HL-60 (cell line): Measurements from ENCODE around the gene RASAL3.

Experiments
- GABPA ChIP-seq: IDR thresholded peaks from 2 replicates; pipeline ENCODE4 v1.6.1; 2012; ENCODE audit warnings: low read depth
- POLR2AphosphoS5 ChIP-seq: IDR thresholded peaks from 2 replicates; pipeline ENCODE4 v1.6.1; 2012; ENCODE audit warnings: low read depth
- SPI1 ChIP-seq: IDR thresholded peaks from 2 replicates; pipeline ENCODE4 v1.6.1; 2012; ENCODE audit warnings: low read depth, mild to moderate bottlenecking, borderline replicate concordance
- TF ChIP-seq, protein P1 (sequence below): IDR thresholded peaks from one replicate; pipeline ENCODE4 v1.5.1; 2011; ENCODE audit warnings: low read length, control low read depth, inconsistent platforms; ENCODE audit not compliant: insufficient read depth
- TF ChIP-seq, protein P2 (sequence below): IDR thresholded peaks from 2 replicates; pipeline ENCODE4 v1.6.1; 2012; ENCODE audit warnings: low read depth; ENCODE audit not compliant: insufficient replicate concordance

- TF ChIP-seq, protein P1, sequence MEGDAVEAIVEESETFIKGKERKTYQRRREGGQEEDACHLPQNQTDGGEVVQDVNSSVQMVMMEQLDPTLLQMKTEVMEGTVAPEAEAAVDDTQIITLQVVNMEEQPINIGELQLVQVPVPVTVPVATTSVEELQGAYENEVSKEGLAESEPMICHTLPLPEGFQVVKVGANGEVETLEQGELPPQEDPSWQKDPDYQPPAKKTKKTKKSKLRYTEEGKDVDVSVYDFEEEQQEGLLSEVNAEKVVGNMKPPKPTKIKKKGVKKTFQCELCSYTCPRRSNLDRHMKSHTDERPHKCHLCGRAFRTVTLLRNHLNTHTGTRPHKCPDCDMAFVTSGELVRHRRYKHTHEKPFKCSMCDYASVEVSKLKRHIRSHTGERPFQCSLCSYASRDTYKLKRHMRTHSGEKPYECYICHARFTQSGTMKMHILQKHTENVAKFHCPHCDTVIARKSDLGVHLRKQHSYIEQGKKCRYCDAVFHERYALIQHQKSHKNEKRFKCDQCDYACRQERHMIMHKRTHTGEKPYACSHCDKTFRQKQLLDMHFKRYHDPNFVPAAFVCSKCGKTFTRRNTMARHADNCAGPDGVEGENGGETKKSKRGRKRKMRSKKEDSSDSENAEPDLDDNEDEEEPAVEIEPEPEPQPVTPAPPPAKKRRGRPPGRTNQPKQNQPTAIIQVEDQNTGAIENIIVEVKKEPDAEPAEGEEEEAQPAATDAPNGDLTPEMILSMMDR, result no peak
- TF ChIP-seq, protein P2, sequence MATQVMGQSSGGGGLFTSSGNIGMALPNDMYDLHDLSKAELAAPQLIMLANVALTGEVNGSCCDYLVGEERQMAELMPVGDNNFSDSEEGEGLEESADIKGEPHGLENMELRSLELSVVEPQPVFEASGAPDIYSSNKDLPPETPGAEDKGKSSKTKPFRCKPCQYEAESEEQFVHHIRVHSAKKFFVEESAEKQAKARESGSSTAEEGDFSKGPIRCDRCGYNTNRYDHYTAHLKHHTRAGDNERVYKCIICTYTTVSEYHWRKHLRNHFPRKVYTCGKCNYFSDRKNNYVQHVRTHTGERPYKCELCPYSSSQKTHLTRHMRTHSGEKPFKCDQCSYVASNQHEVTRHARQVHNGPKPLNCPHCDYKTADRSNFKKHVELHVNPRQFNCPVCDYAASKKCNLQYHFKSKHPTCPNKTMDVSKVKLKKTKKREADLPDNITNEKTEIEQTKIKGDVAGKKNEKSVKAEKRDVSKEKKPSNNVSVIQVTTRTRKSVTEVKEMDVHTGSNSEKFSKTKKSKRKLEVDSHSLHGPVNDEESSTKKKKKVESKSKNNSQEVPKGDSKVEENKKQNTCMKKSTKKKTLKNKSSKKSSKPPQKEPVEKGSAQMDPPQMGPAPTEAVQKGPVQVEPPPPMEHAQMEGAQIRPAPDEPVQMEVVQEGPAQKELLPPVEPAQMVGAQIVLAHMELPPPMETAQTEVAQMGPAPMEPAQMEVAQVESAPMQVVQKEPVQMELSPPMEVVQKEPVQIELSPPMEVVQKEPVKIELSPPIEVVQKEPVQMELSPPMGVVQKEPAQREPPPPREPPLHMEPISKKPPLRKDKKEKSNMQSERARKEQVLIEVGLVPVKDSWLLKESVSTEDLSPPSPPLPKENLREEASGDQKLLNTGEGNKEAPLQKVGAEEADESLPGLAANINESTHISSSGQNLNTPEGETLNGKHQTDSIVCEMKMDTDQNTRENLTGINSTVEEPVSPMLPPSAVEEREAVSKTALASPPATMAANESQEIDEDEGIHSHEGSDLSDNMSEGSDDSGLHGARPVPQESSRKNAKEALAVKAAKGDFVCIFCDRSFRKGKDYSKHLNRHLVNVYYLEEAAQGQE, result no peak
- TF ChIP-seq SPI1 (peak; percentile 7; the same call in 1 of the 2 replicates), POLR2AphosphoS5 (no peak), GABPA (no peak)
These were observed 41.9 kb downstream of the RASAL3 start for GRCh38 chr19:15422296-15423075.
